Neural cell (in vitro differentiated cells): ENCODE measurements around the gene SH3D19. TPM values are rescaled to one million over a fixed set of nuclear protein-coding genes. Genes with fewer than 3 reads are reported as not detected.

ENCODE experiments used
- H2AFZ ChIP-seq: fragments of 200-600, 300-800 bp; sonication (generic), shearing (Covaris generic); 2 replicates; pipeline ENCODE4 v1.6.0; 2014; ENCODE audit warnings: low read depth, mild to moderate bottlenecking, antibody characterized with exemption, low read length, moderate library complexity
- H3F3A ChIP-seq: fragments of 200-600 bp; shearing (Covaris generic); 2 replicates; pipeline ENCODE4 v1.6.1; 2016; ENCODE audit warnings: mild to moderate bottlenecking, moderate library complexity, mixed read lengths, antibody characterized with exemption, low read length; ENCODE audit not compliant: insufficient read depth, poor library complexity, severe bottlenecking
- H3K27ac ChIP-seq: fragments of 200-600, 300-800 bp; sonication (generic), shearing (Covaris generic); 2 replicates; pipeline ENCODE4 v1.5.1; 2014; ENCODE audit warnings: mild to moderate bottlenecking, low read length, moderate library complexity
- H3K27me3 ChIP-seq: fragments of 300-800, 200-600 bp; sonication (generic), shearing (Covaris generic); 2 replicates; pipeline ENCODE4 v1.6.0; 2014; ENCODE audit warnings: mild to moderate bottlenecking, low read depth, low read length, moderate library complexity; ENCODE audit not compliant: insufficient read depth
- H3K36me3 ChIP-seq: fragments of 300-800, 200-600 bp; sonication (generic), shearing (Covaris generic); 2 replicates; pipeline ENCODE4 v1.5.1; 2014; ENCODE audit warnings: mild to moderate bottlenecking, antibody characterized with exemption, low read length, moderate library complexity; ENCODE audit not compliant: insufficient read depth
- H3K4me2 ChIP-seq: fragments of 300-800, 200-600 bp; sonication (generic), shearing (Covaris generic); 2 replicates; pipeline ENCODE4 v1.6.0; 2014; ENCODE audit warnings: mild to moderate bottlenecking, low read length
- H3K4me3 ChIP-seq: fragments of 300-800, 200-600 bp; sonication (generic), shearing (Covaris generic); 2 replicates; pipeline ENCODE4 v1.5.1; 2014; ENCODE audit warnings: mild to moderate bottlenecking, low read length, moderate library complexity
- H3K79me2 ChIP-seq: fragments of 200-600 bp; shearing (Covaris generic); replicated peaks from 2 replicates; pipeline ENCODE4 v1.6.0; 2014; ENCODE audit warnings: mild to moderate bottlenecking, low read length, moderate library complexity; ENCODE audit not compliant: insufficient read depth
- H3K9ac ChIP-seq: fragments of 300-800, 200-600 bp; sonication (generic), shearing (Covaris generic); 2 replicates; pipeline ENCODE4 v1.6.1; 2016; ENCODE audit warnings: mild to moderate bottlenecking, low read length, mixed read lengths
- H3K9me2 ChIP-seq: fragments of 200-600 bp; shearing (Covaris generic); 2 replicates; pipeline ENCODE4 v1.6.1; 2016; ENCODE audit warnings: mild to moderate bottlenecking, low read length, mixed read lengths; ENCODE audit not compliant: insufficient read depth
- H3K9me3 ChIP-seq: fragments of 200-600, 300-800 bp; sonication (generic), shearing (Covaris generic); 2 replicates; pipeline ENCODE4 v1.6.1; 2016; ENCODE audit warnings: mild to moderate bottlenecking, mixed run types, low read length, moderate library complexity, mixed read lengths
- H4K20me1 ChIP-seq: fragments of 200-600 bp; shearing (Covaris generic); 2 replicates; pipeline ENCODE4 v1.6.1; 2016; ENCODE audit warnings: mild to moderate bottlenecking, mixed run types; ENCODE audit not compliant: insufficient read depth
- EP300 ChIP-seq: fragments of 450-650 bp; conservative IDR thresholded peaks from 2 replicates; pipeline ENCODE4 v1.6.1; 2014; ENCODE audit warnings: antibody characterized with exemption, mild to moderate bottlenecking, moderate library complexity; ENCODE audit not compliant: poor library complexity, severe bottlenecking
- EZH2 ChIP-seq: fragments of 200-600, 300-800 bp; shearing (Covaris generic), sonication (generic); IDR thresholded peaks from 2 replicates; pipeline ENCODE4 v1.6.1; 2014; ENCODE audit warnings: antibody characterized with exemption, low read length, borderline replicate concordance, mild to moderate bottlenecking; ENCODE audit not compliant: insufficient read depth, poor library complexity, severe bottlenecking
- MXI1 ChIP-seq: fragments of 450-650 bp; conservative IDR thresholded peaks from 2 replicates; pipeline ENCODE4 v1.6.1; 2014; ENCODE audit warnings: antibody characterized with exemption, mild to moderate bottlenecking; ENCODE audit not compliant: poor library complexity, severe bottlenecking
- POLR2AphosphoS5 ChIP-seq: IDR thresholded peaks from 2 replicates; pipeline ENCODE4 v1.6.1; 2012
- RAD21 ChIP-seq: fragments of 450-650 bp; conservative IDR thresholded peaks from 2 replicates; pipeline ENCODE4 v1.6.1; 2014; ENCODE audit warnings: antibody characterized with exemption, mild to moderate bottlenecking, moderate library complexity
- SMC3 ChIP-seq: fragments of 450-650 bp; conservative IDR thresholded peaks from 2 replicates; pipeline ENCODE4 v1.6.1; 2014; ENCODE audit warnings: antibody characterized with exemption, mild to moderate bottlenecking, moderate library complexity; ENCODE audit not compliant: poor library complexity
- TAF1 ChIP-seq: IDR thresholded peaks from 2 replicates; pipeline ENCODE4 v1.6.1; 2012; ENCODE audit warnings: low read depth
- polyA plus RNA-seq: library from polyadenylated mRNA; depleted of rRNA; stranded (reverse); fragments of >200 nt; gene quantifications from 2 replicates; pipeline ENCODE4 v1.2.3, GENCODE V29; 2014
- TF ChIP-seq, protein P1 (sequence below): fragments of 450-650 bp; IDR thresholded peaks from 2 replicates; pipeline ENCODE4 v1.5.1; 2014; ENCODE audit warnings: antibody characterized with exemption, mild to moderate bottlenecking, moderate library complexity; ENCODE audit not compliant: poor library complexity, severe bottlenecking
- TF ChIP-seq, protein P2 (sequence below): IDR thresholded peaks from 2 replicates; pipeline ENCODE4 v1.6.1; 2012; ENCODE audit warnings: borderline replicate concordance

The SH3D19 gene
- polyA plus RNA-seq, 1 donor from 2014 or later, result 0.46 TPM

DNA sequence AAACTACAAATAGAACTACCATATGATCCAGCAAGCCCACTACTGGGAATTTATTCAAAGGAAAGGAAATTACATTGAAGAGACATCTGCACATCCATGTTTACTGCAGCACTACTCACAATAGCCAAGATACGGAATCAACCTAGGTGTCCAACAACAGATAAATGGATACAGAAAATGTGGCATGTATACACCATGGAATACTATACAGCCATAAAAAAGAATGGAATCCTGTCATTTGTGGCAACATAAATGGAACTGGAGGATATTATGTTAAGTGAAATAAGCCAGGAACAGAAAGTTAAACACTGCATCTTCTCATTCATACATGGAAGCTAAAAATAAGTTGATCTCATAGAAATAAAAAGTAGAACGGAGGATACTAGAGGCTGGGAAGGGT, 167.9 kb downstream of the SH3D19 start:
- Histone ChIP-seq H4K20me1 (no peaks in the 10 kb centered on the region), H3K27ac (no peak overlapping the region), H2AFZ (no peak overlapping the region), H3K4me3 (no peak overlapping the region), H3K79me2 (no peaks in the 10 kb centered on the region), H3K9ac (no peak overlapping the region), H3K9me2 (no peaks in the 10 kb centered on the region), H3K9me3 (no peaks in the 10 kb centered on the region), H3F3A (no peaks in the 10 kb centered on the region), H3K27me3 (no peaks in the 10 kb centered on the region), H3K4me2 (no peak overlapping the region), H3K36me3 (no peaks in the 10 kb centered on the region)
- TF ChIP-seq EP300 (no peak), EZH2 (no peak), POLR2AphosphoS5 (no peak), SMC3 (no peak), TAF1 (no peak), RAD21 (no peak)
- TF ChIP-seq, protein P1, sequence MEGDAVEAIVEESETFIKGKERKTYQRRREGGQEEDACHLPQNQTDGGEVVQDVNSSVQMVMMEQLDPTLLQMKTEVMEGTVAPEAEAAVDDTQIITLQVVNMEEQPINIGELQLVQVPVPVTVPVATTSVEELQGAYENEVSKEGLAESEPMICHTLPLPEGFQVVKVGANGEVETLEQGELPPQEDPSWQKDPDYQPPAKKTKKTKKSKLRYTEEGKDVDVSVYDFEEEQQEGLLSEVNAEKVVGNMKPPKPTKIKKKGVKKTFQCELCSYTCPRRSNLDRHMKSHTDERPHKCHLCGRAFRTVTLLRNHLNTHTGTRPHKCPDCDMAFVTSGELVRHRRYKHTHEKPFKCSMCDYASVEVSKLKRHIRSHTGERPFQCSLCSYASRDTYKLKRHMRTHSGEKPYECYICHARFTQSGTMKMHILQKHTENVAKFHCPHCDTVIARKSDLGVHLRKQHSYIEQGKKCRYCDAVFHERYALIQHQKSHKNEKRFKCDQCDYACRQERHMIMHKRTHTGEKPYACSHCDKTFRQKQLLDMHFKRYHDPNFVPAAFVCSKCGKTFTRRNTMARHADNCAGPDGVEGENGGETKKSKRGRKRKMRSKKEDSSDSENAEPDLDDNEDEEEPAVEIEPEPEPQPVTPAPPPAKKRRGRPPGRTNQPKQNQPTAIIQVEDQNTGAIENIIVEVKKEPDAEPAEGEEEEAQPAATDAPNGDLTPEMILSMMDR, result no peak
- TF ChIP-seq, protein P2, sequence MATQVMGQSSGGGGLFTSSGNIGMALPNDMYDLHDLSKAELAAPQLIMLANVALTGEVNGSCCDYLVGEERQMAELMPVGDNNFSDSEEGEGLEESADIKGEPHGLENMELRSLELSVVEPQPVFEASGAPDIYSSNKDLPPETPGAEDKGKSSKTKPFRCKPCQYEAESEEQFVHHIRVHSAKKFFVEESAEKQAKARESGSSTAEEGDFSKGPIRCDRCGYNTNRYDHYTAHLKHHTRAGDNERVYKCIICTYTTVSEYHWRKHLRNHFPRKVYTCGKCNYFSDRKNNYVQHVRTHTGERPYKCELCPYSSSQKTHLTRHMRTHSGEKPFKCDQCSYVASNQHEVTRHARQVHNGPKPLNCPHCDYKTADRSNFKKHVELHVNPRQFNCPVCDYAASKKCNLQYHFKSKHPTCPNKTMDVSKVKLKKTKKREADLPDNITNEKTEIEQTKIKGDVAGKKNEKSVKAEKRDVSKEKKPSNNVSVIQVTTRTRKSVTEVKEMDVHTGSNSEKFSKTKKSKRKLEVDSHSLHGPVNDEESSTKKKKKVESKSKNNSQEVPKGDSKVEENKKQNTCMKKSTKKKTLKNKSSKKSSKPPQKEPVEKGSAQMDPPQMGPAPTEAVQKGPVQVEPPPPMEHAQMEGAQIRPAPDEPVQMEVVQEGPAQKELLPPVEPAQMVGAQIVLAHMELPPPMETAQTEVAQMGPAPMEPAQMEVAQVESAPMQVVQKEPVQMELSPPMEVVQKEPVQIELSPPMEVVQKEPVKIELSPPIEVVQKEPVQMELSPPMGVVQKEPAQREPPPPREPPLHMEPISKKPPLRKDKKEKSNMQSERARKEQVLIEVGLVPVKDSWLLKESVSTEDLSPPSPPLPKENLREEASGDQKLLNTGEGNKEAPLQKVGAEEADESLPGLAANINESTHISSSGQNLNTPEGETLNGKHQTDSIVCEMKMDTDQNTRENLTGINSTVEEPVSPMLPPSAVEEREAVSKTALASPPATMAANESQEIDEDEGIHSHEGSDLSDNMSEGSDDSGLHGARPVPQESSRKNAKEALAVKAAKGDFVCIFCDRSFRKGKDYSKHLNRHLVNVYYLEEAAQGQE, result no peak

DNA sequence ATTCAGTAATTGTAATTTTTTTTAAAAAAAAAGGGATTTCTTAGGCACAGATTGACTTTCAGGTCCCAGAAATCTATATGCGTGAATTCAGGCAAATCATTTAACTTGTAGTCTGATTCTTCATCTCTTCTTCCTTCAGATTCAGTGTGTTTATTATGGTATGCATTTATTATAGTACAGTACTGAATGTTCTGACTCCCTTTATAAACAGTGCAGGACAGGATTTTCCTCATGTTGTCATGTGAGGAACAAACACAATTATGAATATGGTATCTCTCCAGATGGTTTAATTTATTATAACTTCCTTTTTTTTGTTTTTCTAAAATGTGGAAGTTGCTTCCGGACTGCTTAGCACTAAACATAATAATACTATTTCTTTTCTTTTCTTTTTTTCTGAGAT, 171.8 kb downstream of the SH3D19 start:
- Histone ChIP-seq H3K9me3 (no peaks in the 10 kb centered on the region), H3K36me3 (no peaks in the 10 kb centered on the region), H4K20me1 (no peaks in the 10 kb centered on the region), H3F3A (no peaks in the 10 kb centered on the region), H3K27ac (no peak overlapping the region), H3K27me3 (no peaks in the 10 kb centered on the region), H3K4me3 (no peak overlapping the region), H3K9me2 (no peaks in the 10 kb centered on the region), H3K4me2 (no peak overlapping the region), H3K79me2 (no peaks in the 10 kb centered on the region), H2AFZ (no peak overlapping the region), H3K9ac (no peak overlapping the region)
- TF ChIP-seq TAF1, result no peak
- TF ChIP-seq RAD21, result no peak
- TF ChIP-seq EZH2, result no peak
- TF ChIP-seq POLR2AphosphoS5, result no peak
- TF ChIP-seq EP300, result no peak
- TF ChIP-seq SMC3, result no peak
- TF ChIP-seq, protein P2, result no peak
- TF ChIP-seq, protein P1, result no peak
- TF ChIP-seq MXI1, result no peak
